Measurements from ENCODE around the gene PRKCE.

PRKCE gene

GRCh38 chr2:46000660-46001059 is 349.2 kb downstream of the PRKCE start:
- no peak for TF ChIP-seq CTCF (IDR thresholded peaks at IDR 0.05; ENCODE audit: extremely low read depth, missing control alignments)

GRCh38 chr2:46001290-46001689 is 349.8 kb downstream of the PRKCE start:
- DNase-seq (ENCODE audit: low spot score): no peak
- TF ChIP-seq CTCF (IDR thresholded peaks at IDR 0.05; ENCODE audit: extremely low read depth, missing control alignments): no peak

More at GRCh38 chr2:46000660-46001059, 349.2 kb downstream of the PRKCE start:
- no peak for DNase-seq (ENCODE audit: low spot score)

GRCh38 chr2:46001741-46002506 is 350.4 kb downstream of the PRKCE start:
- TF ChIP-seq CTCF (IDR thresholded peaks at IDR 0.05; ENCODE audit: extremely low read depth, missing control alignments): no peak
- no peak for DNase-seq (ENCODE audit: low spot score)

GRCh38 chr2:46002507-46002883 is 351.0 kb downstream of the PRKCE start:
- DNase-seq (ENCODE audit: low spot score): no peak
- no peak for TF ChIP-seq CTCF (IDR thresholded peaks at IDR 0.05; ENCODE audit: extremely low read depth, missing control alignments)

- no peak for TF ChIP-seq CTCF (IDR thresholded peaks at IDR 0.05; ENCODE audit: extremely low read depth, missing control alignments)
- DNase-seq (ENCODE audit: low spot score): no peak
Measured at GRCh38 chr2:46002947-46003346, 351.5 kb downstream of the PRKCE start.

GRCh38 chr2:46003903-46004473 is 352.5 kb downstream of the PRKCE start:
- DNase-seq (ENCODE audit: low spot score): no peak
- no peak for TF ChIP-seq CTCF (IDR thresholded peaks at IDR 0.05; ENCODE audit: extremely low read depth, missing control alignments)

- no peak for TF ChIP-seq CTCF (IDR thresholded peaks at IDR 0.05; ENCODE audit: extremely low read depth, missing control alignments)
- DNase-seq (ENCODE audit: low spot score): no peak
Measured at GRCh38 chr2:46006473-46007025, 355.1 kb downstream of the PRKCE start.

All from GM20000 (cell line).